CD4-positive, CD25-positive, alpha-beta regulatory T cell (primary cell): ENCODE results near the gene RNPEP. TPM values are rescaled to one million over a fixed set of nuclear protein-coding genes. Genes with fewer than 3 reads are reported as not detected.

ENCODE experiments used
- ATAC-seq, 2 donors: fragments of 150-1000 bp; cut with Tn5 transposase; one replicate each; pipeline ENCODE4 v1.10.0; 2021; ENCODE audit warnings: low read depth in 2 of 2, moderate number of reproducible peaks in 2 of 2, moderate library complexity in 1 of 2
- DNase-seq, 3 donors: peaks; one replicate each; pipeline versions ENCODE4 v3.0.0 to v3.0.0-alpha.2; 2012 to 2022; ENCODE audit warnings: mixed read lengths in 1 of 3
- H3K27ac ChIP-seq: one replicate; pipeline ENCODE4 v1.7.0; 2013; ENCODE audit warnings: mild to moderate bottlenecking, low read length; ENCODE audit not compliant: insufficient read depth, poor library complexity, severe bottlenecking
- H3K27me3 ChIP-seq: one replicate; pipeline ENCODE4 v1.7.0; 2013; ENCODE audit warnings: low read length; ENCODE audit not compliant: control insufficient read depth, insufficient read depth
- H3K36me3 ChIP-seq: one replicate; pipeline ENCODE4 v1.7.0; 2013; ENCODE audit warnings: mild to moderate bottlenecking, low read length, moderate library complexity; ENCODE audit not compliant: control insufficient read depth, insufficient read depth
- H3K4me1 ChIP-seq: 2 replicates; pipeline ENCODE4 v1.7.0; 2013; ENCODE audit warnings: mild to moderate bottlenecking, low read length; ENCODE audit not compliant: insufficient read depth, control insufficient read depth, poor library complexity, severe bottlenecking
- H3K4me3 ChIP-seq: one replicate; pipeline ENCODE4 v1.7.0; 2013; ENCODE audit warnings: low read depth, mild to moderate bottlenecking, low read length, moderate library complexity
- H3K9me3 ChIP-seq, 2 experiments: 1 replicate in 1 of 2; 2 replicates in 1 of 2; pipeline ENCODE4 v1.7.0; 2013; ENCODE audit warnings: low read length in 2 of 2, mild to moderate bottlenecking in 1 of 2, moderate library complexity in 1 of 2; ENCODE audit not compliant: control insufficient read depth in 2 of 2
- H3K27ac Mint-ChIP-seq, 3 donors: one replicate each; pipeline ENCODE4 v1.8.0; 2020 to 2022; ENCODE audit warnings: mild to moderate bottlenecking in 3 of 3, mixed read lengths in 3 of 3, moderate library complexity in 2 of 3
- H3K27me3 Mint-ChIP-seq: one replicate; pipeline ENCODE4 v1.8.0; 2022; ENCODE audit warnings: mild to moderate bottlenecking, mixed read lengths
- H3K36me3 Mint-ChIP-seq: one replicate; pipeline ENCODE4 v1.8.0; 2020; ENCODE audit warnings: mixed read lengths
- H3K4me1 Mint-ChIP-seq, 4 donors: one replicate each; pipeline ENCODE4 v1.8.0; 2020 to 2022; ENCODE audit warnings: mixed read lengths in 4 of 4, mild to moderate bottlenecking in 1 of 4
- H3K4me3 Mint-ChIP-seq, 4 donors: one replicate each; pipeline ENCODE4 v1.8.0; 2020 to 2022; ENCODE audit warnings: mild to moderate bottlenecking in 4 of 4, mixed read lengths in 4 of 4, moderate library complexity in 3 of 4
- H3K9me3 Mint-ChIP-seq, 7 donors: one replicate each; pipeline ENCODE4 v1.8.0; 2020 to 2022; ENCODE audit warnings: mixed read lengths in 7 of 7, mild to moderate bottlenecking in 3 of 7, moderate library complexity in 2 of 7
- polyA plus RNA-seq, 4 donors: library from polyadenylated mRNA; unstranded; fragments of 300-500 nt; fragmentation: Illumina TruSeq; gene quantifications; one replicate each; pipeline ENCODE4 v1.2.3, GENCODE V29; 2021
- total RNA-seq: library from RNA; stranded (reverse); gene quantifications from one replicate; pipeline ENCODE4 v1.2.3, GENCODE V29; 2022

The RNPEP gene
- total and polyA plus RNA-seq, 5 donors from 2014 or later: 29.8 to 51.2 (median 31.8) TPM

GRCh38 chr1:201941420-201942128 lies 40.9 kb upstream of the RNPEP start:
- DNase-seq: no peak

DNA sequence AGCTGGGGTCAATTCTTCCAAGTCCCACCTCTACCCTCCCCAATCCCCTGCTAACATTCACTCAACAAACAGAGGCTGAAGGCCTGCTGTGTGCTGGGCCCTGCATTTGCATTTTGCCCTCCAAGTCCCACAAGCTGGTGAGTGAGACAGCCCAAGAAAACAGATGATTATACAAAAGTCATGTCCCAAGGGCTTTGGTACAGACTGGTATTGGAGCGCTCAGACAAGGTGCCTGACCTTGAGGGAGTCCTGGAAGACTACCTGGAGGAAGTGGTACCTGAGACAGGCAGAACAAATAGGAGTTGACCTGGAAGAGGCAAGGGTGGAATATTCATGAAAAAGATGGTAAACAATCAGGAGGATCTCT lies 40.3 kb upstream of the RNPEP start:
- H3K4me3 Mint-ChIP-seq: no peak overlapping the region
- peaks cover 0 to 4% (median 0%) of the 10 kb centered on the region in 7 donors for H3K9me3 Mint-ChIP-seq
- H3K27ac Mint-ChIP-seq: no peak overlapping the region
- Histone ChIP-seq H3K4me3 (no peak overlapping the region), H3K36me3 (no peaks in the 10 kb centered on the region), H3K9me3 (no peaks in the 10 kb centered on the region), H3K4me1 (peaks cover 9% of the 10 kb centered on the region), H3K27me3 (peaks cover 26% of the 10 kb centered on the region), H3K27ac (no peak overlapping the region)
- no peak for DNase-seq
- no peak for ATAC-seq
- H3K36me3 Mint-ChIP-seq: no peaks in the 10 kb centered on the region
- peaks cover 0 to 14% (median 3%) of the 10 kb centered on the region in 4 donors for H3K4me1 Mint-ChIP-seq
- peaks cover 60% of the 10 kb centered on the region for H3K27me3 Mint-ChIP-seq

More at GRCh38 chr1:201941420-201942128, 40.9 kb upstream of the RNPEP start:
- H3K36me3 Mint-ChIP-seq: no peaks in the 10 kb centered on the region
- peaks cover 0 to 4% (median 0%) of the 10 kb centered on the region in 7 donors for H3K9me3 Mint-ChIP-seq
- Histone ChIP-seq H3K4me1 (peaks cover 5% of the 10 kb centered on the region), H3K36me3 (no peaks in the 10 kb centered on the region), H3K27me3 (peaks cover 26% of the 10 kb centered on the region), H3K4me3 (no peak overlapping the region), H3K27ac (no peak overlapping the region), H3K9me3 (no peaks in the 10 kb centered on the region)
- no peak overlapping the region for H3K4me3 Mint-ChIP-seq
- no peak for ATAC-seq
- peaks cover 60% of the 10 kb centered on the region for H3K27me3 Mint-ChIP-seq
- peaks cover 0 to 11% (median 3%) of the 10 kb centered on the region in 4 donors for H3K4me1 Mint-ChIP-seq
- no peak overlapping the region for H3K27ac Mint-ChIP-seq

GRCh38 chr1:201944002-201944401 lies 38.4 kb upstream of the RNPEP start:
- ATAC-seq (no peak), DNase-seq (no peak)
- no peaks in the 10 kb centered on the region for H3K9me3 ChIP-seq
- Mint-ChIP-seq H3K4me3 (no peak overlapping the region), H3K9me3 (peaks cover 0 to 4% (median 0%) of the 10 kb centered on the region in 7 donors), H3K4me1 (peaks cover 0 to 14% (median 7%) of the 10 kb centered on the region in 4 donors), H3K27me3 (peaks cover 66% of the 10 kb centered on the region), H3K27ac (no peak overlapping the region), H3K36me3 (no peaks in the 10 kb centered on the region)
- peaks cover 36% of the 10 kb centered on the region for H3K27me3 ChIP-seq
- H3K4me3 ChIP-seq: no peak overlapping the region
- no peaks in the 10 kb centered on the region for H3K36me3 ChIP-seq
- H3K27ac ChIP-seq: no peak overlapping the region
- H3K4me1 ChIP-seq: peaks cover 9% of the 10 kb centered on the region

GRCh38 chr1:201944639-201945038 lies 37.8 kb upstream of the RNPEP start:
- H3K36me3 Mint-ChIP-seq: no peaks in the 10 kb centered on the region
- ATAC-seq (no peak), DNase-seq (no peak)
- Histone ChIP-seq H3K27ac (no peak overlapping the region), H3K4me1 (peaks cover 9% of the 10 kb centered on the region), H3K36me3 (no peaks in the 10 kb centered on the region), H3K4me3 (no peak overlapping the region), H3K9me3 (no peaks in the 10 kb centered on the region), H3K27me3 (peaks cover 36% of the 10 kb centered on the region)
- no peak overlapping the region for H3K27ac Mint-ChIP-seq
- H3K4me3 Mint-ChIP-seq: no peak overlapping the region
- H3K9me3 Mint-ChIP-seq: peaks cover 0 to 4% (median 0%) of the 10 kb centered on the region in 7 donors
- peaks cover 66% of the 10 kb centered on the region for H3K27me3 Mint-ChIP-seq
- H3K4me1 Mint-ChIP-seq: peaks cover 0 to 14% (median 7%) of the 10 kb centered on the region in 4 donors

GRCh38 chr1:201945157-201945556 lies 37.3 kb upstream of the RNPEP start:
- DNase-seq: no peak
- peaks cover 36% of the 10 kb centered on the region for H3K27me3 ChIP-seq
- Mint-ChIP-seq H3K9me3 (peaks cover 0 to 4% (median 0%) of the 10 kb centered on the region in 7 donors), H3K27me3 (peaks cover 71% of the 10 kb centered on the region), H3K36me3 (no peaks in the 10 kb centered on the region), H3K4me1 (peaks cover 0 to 14% (median 7%) of the 10 kb centered on the region in 4 donors), H3K4me3 (no peak overlapping the region), H3K27ac (no peak overlapping the region)
- H3K4me3 ChIP-seq: no peak overlapping the region
- H3K27ac ChIP-seq: no peak overlapping the region
- H3K9me3 ChIP-seq: no peaks in the 10 kb centered on the region
- H3K4me1 ChIP-seq: peaks cover 9% of the 10 kb centered on the region
- ATAC-seq: no peak
- H3K36me3 ChIP-seq: no peaks in the 10 kb centered on the region

DNA sequence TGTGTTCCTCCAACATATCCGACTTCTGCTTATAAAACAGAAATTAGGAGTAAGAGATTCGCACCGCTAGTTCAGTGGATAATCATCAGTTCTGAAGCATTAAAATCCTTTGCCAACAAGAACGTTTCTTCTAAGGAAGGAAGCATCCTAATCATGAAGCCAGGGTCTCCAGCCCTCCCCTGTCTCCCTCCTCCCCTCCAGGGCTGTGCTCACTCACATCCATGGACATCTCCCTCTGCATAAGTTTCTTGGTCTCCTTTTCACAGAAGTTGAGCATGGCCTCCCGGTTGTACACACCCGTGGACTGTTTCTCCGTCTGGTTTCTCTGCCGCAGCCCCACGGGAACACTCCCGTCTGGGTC lies 36.6 kb upstream of the RNPEP start:
- Mint-ChIP-seq H3K9me3 (peaks cover 0 to 4% (median 0%) of the 10 kb centered on the region in 7 donors), H3K36me3 (no peaks in the 10 kb centered on the region), H3K4me1 (peaks cover 0 to 14% (median 7%) of the 10 kb centered on the region in 4 donors), H3K27ac (peak overlapping the region in 1 of 3 donors; percentile 38), H3K4me3 (peak overlapping the region in 2 of 4 donors; percentile 55 to 69), H3K27me3 (peaks cover 76% of the 10 kb centered on the region)
- no peaks in the 10 kb centered on the region for H3K36me3 ChIP-seq
- ATAC-seq (no peak), DNase-seq (no peak)
- no peaks in the 10 kb centered on the region for H3K9me3 ChIP-seq
- no peak overlapping the region for H3K4me3 ChIP-seq
- H3K27me3 ChIP-seq: peaks cover 36% of the 10 kb centered on the region
- H3K4me1 ChIP-seq: peaks cover 9% of the 10 kb centered on the region
- no peak overlapping the region for H3K27ac ChIP-seq

- peaks cover 36% of the 10 kb centered on the region for H3K27me3 ChIP-seq
- peak within 1 kb of the TSS in 3 of 4 donors; percentile 24 to 69 (median 55) for H3K4me3 Mint-ChIP-seq
- peaks cover 0 to 14% (median 7%) of the 10 kb centered on the region in 4 donors for H3K4me1 Mint-ChIP-seq
- H3K27ac ChIP-seq: no peak within 1 kb of the TSS
- no peaks in the 10 kb centered on the region for H3K9me3 ChIP-seq
- H3K27ac Mint-ChIP-seq: peak within 1 kb of the TSS in 1 of 3 donors; percentile 79
- peaks cover 0 to 4% (median 0%) of the 10 kb centered on the region in 7 donors for H3K9me3 Mint-ChIP-seq
- H3K36me3 Mint-ChIP-seq: no peaks in the 10 kb centered on the region
- peaks cover 76% of the 10 kb centered on the region for H3K27me3 Mint-ChIP-seq
- ATAC-seq (peak in 1 of 2 donors; percentile 34), DNase-seq (no peak)
- H3K36me3 ChIP-seq: no peaks in the 10 kb centered on the region
- peaks cover 9% of the 10 kb centered on the region for H3K4me1 ChIP-seq
- H3K4me3 ChIP-seq: no peak within 1 kb of the TSS
Observed at GRCh38 chr1:201946224-201946908, 36.1 kb upstream of the RNPEP start, which contains the start of gene LMOD1. Gene LMOD1 (minus strand): TSS chr1:201946548. CDS start chr1:201946340, 208 bp downstream.
